Measurements from ENCODE around the gene SLC12A2.

The SLC12A2 gene

GRCh38 chr5:128083033-128083810 is at the start of gene SLC12A2:
TSS of gene SLC12A2 (plus strand) at chr5:128083766. CDS start at chr5:128083955, 189 bp downstream.
- DNase-seq (ENCODE audit: low spot score), result peak; percentile 83
- no peak for FAIRE-seq

DNA sequence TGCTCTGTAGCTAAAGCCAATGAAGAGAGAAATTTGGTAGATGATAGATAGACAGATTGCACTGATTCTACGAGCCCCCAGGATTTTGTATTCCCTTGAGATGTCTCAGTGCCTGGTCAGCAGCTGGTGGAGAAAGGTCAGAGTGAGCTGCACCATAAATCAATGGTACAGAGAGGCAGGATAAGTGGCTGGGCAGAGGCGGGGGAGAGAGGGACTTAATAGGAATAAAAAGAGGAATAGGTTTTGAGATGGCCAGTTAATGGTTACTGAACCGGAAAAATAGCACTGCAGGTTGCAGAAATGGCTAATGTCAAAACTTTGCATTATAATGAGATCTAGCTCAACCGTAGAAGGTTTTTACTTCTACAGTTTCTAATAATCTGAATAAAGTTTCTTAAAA is 47.9 kb upstream of the SLC12A2 start:
- no peak for DNase-seq (ENCODE audit: low spot score)
- no peak for FAIRE-seq

DNA sequence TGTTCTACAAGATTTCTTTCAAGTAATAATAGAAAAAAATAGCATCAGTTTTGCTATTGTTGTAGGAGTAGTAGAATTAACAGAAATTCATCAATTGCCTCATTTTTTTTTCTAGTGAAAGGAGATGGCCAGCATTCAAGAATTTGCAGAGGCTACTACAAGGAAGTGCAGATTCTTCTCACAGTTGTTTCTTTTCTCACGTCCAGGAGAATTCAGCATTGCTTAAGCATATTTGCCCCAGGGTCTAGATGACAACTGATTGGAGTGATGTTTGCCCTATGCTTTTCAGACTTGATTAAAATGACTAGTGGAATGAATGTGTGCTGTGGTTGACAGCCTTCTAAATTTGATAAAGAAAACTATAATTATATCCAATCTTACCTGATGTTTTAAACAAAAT is 46.6 kb upstream of the SLC12A2 start:
- FAIRE-seq (no peak), DNase-seq (ENCODE audit: low spot score) (no peak)

- DNase-seq (ENCODE audit: low spot score) (no peak), FAIRE-seq (no peak)
Observed at GRCh38 chr5:128038643-128039042, 44.9 kb upstream of the SLC12A2 start.

DNA sequence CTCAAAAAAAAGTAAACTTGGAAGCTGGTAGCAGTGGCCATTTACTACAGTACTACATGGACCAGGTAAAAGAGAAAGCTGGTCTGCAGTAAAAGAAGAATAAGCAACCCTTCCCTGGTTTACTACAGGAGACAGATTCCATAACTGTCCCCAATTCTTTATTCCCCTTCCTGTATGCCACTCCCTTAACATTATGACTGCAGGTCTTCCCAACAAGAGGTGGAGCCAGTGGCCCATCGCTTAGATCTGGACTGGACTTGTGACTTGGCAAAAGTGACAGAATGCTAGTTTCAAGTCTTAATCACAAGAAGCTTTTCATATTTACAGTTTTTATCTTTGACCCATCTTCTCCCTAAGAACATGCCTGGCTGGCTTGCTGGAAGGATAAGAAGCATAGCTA is 42.6 kb upstream of the SLC12A2 start:
- FAIRE-seq, result no peak

DNA sequence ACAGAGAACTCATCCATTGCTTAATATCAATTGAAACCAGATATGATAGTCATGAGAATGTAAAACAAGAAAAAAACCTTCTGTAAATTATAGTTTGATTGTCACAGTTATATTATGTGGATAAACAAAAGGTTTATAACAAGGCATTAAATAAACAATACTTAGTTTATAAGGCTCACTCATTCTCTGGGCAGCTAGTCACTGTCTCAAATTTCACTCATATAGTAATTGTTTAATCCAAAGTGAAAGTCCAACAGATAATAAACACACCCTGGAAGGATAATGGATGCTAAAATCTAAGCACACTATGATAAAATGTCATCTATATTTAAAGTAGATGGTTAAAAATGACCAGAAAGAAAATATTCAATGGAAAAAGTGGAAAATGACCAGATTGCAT is 30.8 kb upstream of the SLC12A2 start:
- FAIRE-seq (no peak), DNase-seq (ENCODE audit: low spot score) (no peak)

More for the DNA sequence above, 42.6 kb upstream of the SLC12A2 start:
- no peak for DNase-seq (ENCODE audit: low spot score)

DNA sequence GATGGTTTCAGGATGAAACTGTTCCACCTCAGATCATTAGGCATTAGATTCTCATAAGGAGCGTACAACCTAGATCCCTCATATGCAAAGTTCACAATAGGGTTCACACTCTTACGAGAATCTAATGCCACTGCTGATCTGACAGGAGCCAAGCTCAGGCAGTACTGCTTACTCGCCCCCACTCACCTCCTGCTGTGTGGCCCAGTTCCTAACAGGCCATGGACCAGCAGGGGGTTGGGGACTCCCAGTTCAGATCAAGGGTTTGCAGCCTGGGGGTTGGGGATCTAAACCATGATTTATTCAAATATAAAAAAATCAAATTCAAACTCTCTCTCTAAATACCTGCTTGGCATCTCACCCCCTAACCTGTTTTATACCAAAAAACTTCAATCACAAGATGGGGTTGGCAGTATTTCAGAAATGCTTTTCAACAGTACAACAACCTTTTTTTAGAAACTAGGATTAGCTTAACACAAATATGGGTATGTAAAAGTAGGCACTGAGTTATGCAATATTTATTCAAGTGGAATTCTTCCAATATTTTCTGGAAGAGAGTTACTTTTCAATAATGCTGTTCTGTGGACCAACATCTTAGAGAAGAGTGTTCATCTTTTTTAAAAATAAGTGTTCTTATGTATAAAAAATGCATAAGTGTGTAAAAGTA is 30.1 kb upstream of the SLC12A2 start:
- DNase-seq (ENCODE audit: low spot score), result no peak
- no peak for FAIRE-seq

- FAIRE-seq, result no peak
- no peak for DNase-seq (ENCODE audit: low spot score)
Observed at GRCh38 chr5:128060644-128061385, 22.8 kb upstream of the SLC12A2 start.

GRCh38 chr5:128062172-128062746 is 21.3 kb upstream of the SLC12A2 start:
- FAIRE-seq, result no peak
- no peak for DNase-seq (ENCODE audit: low spot score)

DNA sequence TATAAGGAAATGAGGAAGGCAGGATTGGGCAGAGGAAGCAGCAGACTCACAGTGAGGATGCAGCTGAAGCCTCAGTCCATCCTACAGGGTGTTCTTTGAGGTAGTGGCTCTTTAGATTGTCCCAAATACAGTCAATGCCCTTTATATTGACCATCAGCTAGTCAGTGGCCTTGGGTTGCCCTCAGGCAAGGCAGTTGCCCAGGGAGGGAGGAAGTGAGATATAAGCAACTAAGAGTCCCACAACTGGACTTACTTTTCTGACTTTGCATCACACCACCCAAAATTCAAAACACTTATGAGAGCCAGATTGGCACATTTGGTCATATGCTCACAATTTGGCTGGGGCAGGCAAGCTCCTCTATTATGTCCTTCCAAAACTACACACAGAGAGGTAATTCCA is 9.4 kb upstream of the SLC12A2 start:
- DNase-seq (ENCODE audit: low spot score), result no peak
- no peak for FAIRE-seq

GRCh38 chr5:128074953-128075352 is 8.6 kb upstream of the SLC12A2 start:
- FAIRE-seq (no peak), DNase-seq (ENCODE audit: low spot score) (no peak)

- no peak for DNase-seq (ENCODE audit: low spot score)
- FAIRE-seq, result no peak
Observed at GRCh38 chr5:128077526-128077925, 6.0 kb upstream of the SLC12A2 start.

DNA sequence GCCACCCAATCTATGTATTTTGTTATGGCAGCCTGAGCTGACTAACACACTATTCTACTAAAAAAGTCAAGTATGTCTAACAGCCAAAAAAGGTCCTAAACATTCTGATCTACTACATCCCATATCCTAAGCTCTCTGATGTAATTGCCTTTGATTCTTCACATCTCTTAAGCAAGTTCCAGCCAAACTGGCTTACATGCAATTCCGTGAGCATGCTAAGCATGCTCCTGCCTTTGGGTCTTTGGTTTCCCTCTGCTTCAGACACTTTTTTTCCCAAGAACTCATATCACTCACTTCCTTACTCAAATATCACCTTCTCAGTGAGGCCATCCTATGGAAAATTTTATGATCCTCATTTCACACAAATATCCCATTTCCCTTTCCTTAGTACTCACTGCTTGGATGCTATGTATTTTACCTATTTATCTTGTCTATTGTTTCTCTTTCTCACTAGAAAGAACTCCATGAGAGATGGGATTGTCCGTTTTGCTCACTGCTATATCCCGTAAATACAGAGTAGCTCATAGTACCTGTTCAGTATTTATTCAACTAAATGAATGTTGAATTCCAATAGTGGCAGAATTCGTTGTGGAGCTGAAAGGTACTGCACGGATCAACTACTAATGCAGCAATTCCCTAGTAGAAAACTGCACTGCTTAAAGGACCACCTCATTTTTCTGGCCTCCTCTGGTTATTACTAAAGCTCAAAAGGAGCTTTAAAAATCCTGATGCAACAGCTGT is 2.3 kb upstream of the SLC12A2 start:
- no peak for DNase-seq (ENCODE audit: low spot score)

DNA sequence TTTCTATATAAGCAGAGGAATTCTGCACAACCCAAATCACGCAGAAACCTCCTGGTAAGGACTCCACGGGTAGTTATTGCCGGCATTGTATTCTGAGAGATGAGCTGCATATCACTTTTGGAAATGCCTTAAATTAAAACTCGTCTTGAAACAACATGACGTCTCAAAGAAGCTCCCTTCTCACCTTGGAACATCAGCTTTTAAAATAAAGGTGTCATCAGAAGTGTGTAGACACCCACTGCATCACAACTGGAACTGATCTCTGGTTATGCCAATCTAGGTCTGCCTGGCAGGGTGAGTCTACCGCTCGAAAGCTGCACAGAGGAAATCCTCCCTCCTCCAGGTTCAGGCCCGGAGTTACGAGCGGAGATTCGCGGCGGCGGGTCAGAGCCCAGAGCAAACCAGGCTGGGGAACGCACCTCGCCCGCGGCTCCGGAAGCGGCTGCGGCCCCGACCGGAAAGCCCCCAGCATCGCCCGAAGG is 974 bp upstream of the SLC12A2 start:
- DNase-seq (ENCODE audit: low spot score), result no peak
- FAIRE-seq, result no peak

More for the DNA sequence above, 2.3 kb upstream of the SLC12A2 start:
- no peak for FAIRE-seq

DNA sequence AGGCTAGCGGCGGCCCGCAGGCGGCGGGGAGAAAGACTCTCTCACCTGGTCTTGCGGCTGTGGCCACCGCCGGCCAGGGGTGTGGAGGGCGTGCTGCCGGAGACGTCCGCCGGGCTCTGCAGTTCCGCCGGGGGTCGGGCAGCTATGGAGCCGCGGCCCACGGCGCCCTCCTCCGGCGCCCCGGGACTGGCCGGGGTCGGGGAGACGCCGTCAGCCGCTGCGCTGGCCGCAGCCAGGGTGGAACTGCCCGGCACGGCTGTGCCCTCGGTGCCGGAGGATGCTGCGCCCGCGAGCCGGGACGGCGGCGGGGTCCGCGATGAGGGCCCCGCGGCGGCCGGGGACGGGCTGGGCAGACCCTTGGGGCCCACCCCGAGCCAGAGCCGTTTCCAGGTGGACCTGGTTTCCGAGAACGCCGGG is 253 bp downstream of the SLC12A2 start:
- FAIRE-seq, result no peak

GRCh38 chr5:128084228-128085167 is 932 bp downstream of the SLC12A2 start:
- no peak for DNase-seq (ENCODE audit: low spot score)
- no peak for FAIRE-seq

More for the DNA sequence above, 253 bp downstream of the SLC12A2 start:
- no peak for DNase-seq (ENCODE audit: low spot score)

DNA sequence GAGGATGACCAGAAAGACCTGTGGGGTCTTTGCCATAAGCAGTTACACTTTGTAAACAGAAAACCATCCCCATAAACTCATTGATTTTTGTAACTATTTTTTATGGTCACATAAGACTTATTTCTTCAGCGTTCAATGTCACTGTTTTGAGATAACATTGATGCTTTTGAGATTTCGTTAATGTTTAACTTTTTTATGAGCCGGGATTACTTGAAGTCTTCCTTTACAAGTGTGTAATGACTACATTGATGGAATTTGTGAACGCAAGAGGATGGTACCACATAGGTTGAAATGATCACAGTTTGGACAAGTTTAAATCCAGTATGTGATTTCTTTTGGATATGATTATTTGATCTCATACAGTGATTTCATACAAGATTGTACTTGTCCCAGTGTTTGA is 1.8 kb downstream of the SLC12A2 start:
- FAIRE-seq, result peak; percentile 56
- no peak for DNase-seq (ENCODE audit: low spot score)

DNA sequence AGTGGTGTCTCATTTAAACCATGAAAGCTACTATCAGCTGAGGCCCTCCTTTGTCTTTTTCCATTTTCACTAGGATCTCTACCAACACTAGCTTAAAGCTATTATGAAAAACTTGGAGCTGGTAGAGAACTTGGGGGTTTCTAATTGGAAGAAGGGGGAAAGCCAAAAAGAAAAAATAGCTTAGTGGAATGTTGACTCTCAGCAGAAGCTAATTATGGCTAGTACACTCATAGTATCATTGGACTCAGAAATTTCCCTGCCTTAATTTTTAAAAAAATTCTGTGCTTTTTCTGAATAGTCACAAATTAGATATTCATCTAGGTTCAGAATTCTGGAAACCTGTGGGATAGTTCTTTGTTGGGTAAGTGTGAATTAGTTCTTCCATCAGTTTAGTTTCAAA is 8.0 kb downstream of the SLC12A2 start:
- FAIRE-seq, result no peak
- no peak for DNase-seq (ENCODE audit: low spot score)

DNA sequence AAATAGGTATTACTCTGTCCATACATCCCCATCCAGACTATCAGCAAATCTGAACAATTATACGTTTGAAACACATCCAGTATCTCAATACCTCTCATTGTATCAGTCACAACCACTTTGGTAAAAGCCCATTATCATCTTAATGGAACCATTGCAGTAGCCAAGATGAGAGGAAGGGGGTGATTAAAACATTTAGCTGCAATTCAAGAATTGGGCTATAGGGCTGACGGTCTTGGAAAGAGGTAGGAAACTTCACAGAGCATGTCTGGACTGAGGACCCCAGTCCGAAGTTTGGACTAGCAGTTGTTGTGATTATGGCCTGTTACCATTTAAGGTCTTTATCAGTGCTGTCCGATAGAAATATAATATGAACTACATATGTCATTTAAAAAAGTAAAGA is 8.6 kb downstream of the SLC12A2 start:
- FAIRE-seq, result no peak
- DNase-seq (ENCODE audit: low spot score), result no peak

DNA sequence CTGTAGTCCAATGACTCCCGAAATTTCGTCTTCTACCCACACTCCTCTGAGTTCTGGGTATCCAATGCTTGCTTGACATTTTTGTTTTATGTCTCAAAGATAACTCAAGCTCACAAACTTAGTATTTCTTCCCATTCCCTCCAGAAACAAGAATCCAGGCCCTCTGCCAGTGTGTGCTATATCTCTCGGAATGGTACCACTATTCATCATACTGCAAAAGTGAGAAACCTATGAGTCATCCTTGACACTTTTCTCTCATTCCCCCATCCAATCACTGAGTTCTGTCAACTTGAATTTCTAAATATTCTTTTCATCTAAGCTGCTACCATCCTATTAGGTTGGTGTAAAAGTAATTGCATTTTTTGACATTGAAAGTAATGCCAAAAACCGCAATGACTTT is 9.8 kb downstream of the SLC12A2 start:
- DNase-seq (ENCODE audit: low spot score) (no peak), FAIRE-seq (no peak)
